Gastrocnemius medialis (tissue), 4 donors: ENCODE results near the gene ATG9A.

ENCODE experiments used
- POLR2A ChIP-seq, 2 donors: fragments of 450-650 bp; IDR thresholded peaks; one replicate each; pipeline ENCODE4 v1.6.1; 2017; ENCODE audit warnings: antibody characterized with exemption in 2 of 2, mild to moderate bottlenecking in 2 of 2, moderate library complexity in 2 of 2
- TF ChIP-seq, protein P1 (sequence below), 5 experiments: fragments of 450-650 bp in 3 of 5; fragments of 200-600 bp in 2 of 5; sonication (generic) in 2 of 5; IDR thresholded peaks in 4 of 5; conservative IDR thresholded peaks in 1 of 5; 1 replicate in 4 of 5; 2 replicates in 1 of 5; pipeline ENCODE4 v1.5.1; 2016 to 2019; ENCODE audit warnings: antibody characterized with exemption in 5 of 5, mild to moderate bottlenecking in 3 of 5, moderate library complexity in 3 of 5

DNA sequence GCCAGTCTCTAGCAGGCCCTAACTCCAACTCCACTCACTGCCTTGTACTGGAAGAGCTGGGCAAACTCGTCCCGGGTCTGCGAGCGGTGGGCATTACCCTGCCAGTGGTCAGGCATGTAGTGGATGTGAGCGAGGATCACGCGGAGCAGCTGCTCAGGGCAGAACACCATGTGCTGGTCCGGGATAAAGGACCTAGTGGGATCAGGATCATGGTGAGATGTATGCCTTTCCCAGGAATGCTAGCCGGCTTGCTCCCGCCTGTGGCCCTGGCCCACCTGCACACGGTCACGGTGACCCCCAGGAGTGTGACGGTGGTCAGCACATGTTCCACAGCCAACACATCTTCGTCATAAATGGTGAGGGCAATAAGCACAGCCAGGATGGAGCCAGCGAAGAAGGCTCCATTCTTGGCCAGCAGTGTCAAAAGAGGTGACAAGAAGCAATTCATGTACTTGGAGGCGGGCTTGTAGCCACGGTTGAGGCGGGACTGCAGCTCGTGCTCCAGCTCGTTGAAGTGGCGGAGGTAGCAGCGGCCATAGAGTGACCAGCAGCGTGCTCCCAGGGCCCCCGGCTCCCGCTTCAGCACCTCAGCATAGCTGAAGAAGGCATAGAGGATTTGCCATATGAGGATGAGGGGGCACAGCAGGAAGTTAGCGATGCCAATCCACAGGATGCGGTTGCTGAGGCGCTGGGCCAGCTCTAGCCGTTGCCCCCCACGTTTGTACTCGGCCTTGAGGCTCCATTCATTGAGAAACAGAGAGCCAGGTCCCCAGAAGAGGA is 5.4 kb downstream of the ATG9A start:
- no peak for TF ChIP-seq POLR2A (IDR thresholded peaks at IDR 0.05)
- TF ChIP-seq, protein P1, sequence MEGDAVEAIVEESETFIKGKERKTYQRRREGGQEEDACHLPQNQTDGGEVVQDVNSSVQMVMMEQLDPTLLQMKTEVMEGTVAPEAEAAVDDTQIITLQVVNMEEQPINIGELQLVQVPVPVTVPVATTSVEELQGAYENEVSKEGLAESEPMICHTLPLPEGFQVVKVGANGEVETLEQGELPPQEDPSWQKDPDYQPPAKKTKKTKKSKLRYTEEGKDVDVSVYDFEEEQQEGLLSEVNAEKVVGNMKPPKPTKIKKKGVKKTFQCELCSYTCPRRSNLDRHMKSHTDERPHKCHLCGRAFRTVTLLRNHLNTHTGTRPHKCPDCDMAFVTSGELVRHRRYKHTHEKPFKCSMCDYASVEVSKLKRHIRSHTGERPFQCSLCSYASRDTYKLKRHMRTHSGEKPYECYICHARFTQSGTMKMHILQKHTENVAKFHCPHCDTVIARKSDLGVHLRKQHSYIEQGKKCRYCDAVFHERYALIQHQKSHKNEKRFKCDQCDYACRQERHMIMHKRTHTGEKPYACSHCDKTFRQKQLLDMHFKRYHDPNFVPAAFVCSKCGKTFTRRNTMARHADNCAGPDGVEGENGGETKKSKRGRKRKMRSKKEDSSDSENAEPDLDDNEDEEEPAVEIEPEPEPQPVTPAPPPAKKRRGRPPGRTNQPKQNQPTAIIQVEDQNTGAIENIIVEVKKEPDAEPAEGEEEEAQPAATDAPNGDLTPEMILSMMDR (IDR thresholded peaks at IDR 0.05 in 4 of 5, conservative IDR thresholded peaks at IDR 0.05 in 1 of 5), result no peak
